Hematopoietic multipotent progenitor cell treated with erythropoietin and hydrocortisone succinate and interleukin-3 and kit ligand, for 15 days (in vitro differentiated cells): ENCODE data around the gene CCDC6.
"Not testable (repeated sequence)": the region's sequence is repeated elsewhere in the genome, so short reads cannot be mapped to it uniquely, and the experiment has no call there.

Experiments
- DNase-seq: peaks from one replicate; pipeline ENCODE4 v3.0.0-alpha.2; 2015; ENCODE audit warnings: low spot score

Gene CCDC6

DNA sequence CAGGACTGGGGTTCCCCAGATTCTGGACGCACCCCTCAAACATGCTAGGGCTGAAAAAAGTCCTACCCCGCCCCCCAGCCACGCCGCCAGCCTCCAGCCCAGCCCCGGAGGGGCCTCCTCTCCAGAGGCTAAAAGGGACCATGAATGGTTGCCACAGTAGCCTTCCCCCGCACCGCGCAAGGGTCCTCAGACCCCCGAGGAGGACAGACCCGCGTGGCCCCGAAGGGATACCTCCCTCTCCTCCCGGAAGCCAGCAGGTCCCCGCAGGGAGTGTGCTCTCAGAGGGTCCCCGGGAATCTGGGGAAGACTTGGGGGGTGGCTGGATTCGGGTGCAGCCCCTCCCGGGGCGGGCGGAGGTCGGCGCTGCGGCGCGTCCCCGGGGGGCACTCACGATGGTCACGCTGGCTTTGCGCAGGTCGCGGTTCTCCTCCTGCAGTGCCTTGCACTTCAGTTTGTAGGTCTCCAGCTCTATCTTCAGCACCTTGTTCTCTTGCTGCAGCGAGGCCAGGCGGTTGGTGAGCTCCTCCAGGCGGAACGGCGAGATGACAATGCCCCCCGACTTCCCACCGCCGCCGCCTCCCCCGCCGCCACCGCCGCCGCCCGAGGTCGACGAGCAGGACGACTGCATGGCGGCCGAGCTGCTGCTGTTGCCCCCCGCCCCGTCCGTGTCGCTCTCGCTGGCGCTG lies 482 bp downstream of the CCDC6 start:
- no peak for DNase-seq

DNA sequence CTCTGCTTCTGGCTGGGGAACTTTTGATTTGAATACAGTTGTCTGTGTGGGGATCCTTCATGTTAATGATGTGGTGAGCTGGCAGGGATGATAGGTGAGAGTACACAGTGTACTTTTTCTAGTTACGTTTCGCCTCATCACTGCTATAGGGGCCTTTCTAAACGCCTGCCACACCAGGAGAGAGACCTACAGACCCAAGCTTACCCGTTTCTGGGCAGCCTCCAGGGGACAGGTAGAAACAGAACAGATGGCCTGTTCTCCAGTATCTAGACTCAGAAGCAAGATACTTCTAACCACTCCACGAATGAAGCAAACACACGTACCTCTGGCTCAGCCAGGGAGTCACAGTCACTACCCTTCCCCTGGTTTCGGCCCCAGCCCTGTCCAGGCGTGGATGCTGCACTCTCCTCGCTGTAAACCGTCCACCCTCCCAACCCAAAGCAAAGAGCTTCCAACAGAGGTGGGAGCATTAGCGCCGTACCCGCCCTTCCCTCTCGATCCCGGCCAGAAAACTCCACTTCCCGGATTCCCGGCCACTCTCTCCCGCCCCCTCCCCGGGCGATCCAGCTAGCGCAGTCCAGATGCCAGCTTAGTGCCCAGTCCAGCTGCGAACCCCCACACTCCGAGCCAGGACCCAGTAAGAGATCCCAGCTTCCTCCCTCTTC lies 1.2 kb downstream of the CCDC6 start:
- no peak for DNase-seq

DNA sequence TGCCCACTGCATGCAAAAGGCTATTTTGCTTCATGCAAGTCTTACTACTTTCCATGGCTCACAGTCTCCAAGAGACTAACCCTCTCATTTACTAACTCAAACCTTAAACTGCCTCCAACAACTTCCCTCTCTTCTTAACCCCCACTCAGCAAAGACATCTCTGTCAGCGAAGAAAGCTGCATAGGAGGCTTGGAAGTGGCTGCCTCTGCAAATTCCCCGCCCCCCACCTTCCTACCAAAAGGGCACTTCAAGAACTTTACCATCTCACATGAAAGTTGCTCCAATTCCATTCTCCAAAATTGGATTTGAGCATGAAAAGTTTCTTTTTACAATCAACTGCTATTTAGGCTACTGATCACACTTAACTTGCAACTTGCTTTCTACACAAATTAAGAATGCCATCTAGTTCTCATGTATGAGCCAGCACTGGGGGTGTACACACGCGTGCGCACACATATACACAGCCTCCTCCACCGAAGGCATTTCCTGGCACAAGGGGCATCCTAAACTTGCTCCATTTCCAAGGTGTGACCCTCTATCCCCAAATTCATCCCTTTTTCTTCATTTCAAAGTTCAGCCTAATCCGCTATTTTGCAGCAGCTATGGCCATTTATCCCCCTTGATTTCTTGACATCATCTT lies 1.8 kb downstream of the CCDC6 start:
- no peak for DNase-seq

DNA sequence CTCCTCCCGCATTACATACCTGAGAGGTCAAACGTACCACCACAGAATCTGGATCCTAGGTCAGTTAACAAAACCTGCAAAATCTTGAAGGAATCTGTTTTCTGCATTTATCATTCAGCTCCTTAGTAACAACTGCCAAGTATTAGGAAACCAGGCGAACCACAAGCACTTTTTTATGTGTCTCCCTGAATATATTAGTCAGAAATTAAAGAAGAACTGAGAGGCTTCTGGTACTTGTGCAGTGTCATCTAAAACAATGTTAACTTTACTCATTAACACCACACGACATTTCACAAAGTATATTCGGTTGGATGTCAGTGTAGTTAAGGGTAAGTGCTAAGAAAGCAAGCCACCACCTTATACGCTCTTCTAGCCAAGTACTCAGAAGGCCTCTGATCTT lies 2.5 kb downstream of the CCDC6 start:
- DNase-seq, result no peak

DNA sequence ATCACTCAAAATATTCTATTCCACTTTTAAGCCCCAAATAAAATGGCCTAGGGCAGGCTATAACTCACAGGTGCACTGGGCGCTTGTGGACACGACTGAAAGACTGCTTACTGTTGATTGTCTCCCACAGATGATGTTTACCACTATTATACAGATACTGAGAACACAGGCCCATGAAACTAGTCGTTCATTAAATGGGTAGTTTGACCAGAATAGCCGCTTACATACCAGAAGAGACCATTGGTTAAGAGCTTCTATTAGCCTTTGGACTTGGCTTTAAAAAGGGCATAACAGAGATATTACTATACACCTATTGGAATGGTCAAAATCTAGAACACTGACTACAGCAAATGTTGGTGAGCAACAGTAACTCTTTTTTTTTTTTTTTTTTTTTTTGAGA lies 4.3 kb downstream of the CCDC6 start:
- no peak for DNase-seq

DNA sequence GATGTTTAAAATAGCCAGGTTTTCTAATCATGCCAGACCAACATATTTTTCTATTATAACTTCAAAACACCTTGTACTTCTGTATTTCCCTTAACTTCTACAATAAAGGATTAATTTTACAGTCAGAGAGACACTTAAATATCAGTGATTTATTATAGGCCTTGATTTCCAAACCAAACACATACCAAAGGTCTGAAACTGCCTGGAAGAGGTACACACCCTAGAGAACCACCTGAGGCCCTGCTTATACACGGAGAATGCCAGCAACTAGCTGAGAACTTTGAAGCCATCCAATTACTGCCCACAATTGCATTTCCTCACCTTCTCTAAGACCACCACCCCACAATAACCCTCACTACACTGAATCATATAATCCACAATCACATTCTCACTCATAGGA lies 4.9 kb downstream of the CCDC6 start:
- no peak for DNase-seq

DNA sequence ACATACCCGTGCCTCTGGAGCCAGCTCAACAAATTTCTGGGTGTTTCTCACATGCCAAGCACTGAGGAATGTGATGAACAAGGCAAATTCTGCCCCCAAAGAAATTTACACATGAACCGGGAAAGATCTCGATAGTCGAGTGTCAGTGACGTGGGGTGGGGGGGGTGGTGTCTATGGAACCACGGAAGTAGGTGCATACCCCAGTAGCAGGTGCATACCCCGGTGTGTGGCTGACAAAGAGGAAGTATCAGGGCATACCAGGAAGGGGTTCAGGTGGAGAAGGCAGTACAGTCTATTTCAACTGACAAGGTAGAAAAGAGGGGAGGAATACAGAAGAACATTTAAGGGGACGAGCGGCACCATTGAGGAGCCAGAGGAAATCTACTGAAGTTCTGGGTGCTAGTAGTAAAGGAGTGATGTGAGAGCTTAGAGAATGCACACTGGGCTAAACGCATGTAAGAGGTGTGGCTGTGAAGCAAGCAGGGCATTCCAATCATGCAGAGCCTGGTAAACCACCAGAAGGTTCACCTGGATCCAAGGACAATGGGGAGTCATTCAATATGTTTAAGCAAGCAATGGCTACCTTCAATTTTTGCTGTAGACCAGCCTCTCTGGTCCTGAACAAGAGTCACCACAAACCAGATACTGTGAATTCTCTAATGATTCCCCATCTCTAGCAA lies 6.2 kb downstream of the CCDC6 start:
- DNase-seq, result no peak

DNA sequence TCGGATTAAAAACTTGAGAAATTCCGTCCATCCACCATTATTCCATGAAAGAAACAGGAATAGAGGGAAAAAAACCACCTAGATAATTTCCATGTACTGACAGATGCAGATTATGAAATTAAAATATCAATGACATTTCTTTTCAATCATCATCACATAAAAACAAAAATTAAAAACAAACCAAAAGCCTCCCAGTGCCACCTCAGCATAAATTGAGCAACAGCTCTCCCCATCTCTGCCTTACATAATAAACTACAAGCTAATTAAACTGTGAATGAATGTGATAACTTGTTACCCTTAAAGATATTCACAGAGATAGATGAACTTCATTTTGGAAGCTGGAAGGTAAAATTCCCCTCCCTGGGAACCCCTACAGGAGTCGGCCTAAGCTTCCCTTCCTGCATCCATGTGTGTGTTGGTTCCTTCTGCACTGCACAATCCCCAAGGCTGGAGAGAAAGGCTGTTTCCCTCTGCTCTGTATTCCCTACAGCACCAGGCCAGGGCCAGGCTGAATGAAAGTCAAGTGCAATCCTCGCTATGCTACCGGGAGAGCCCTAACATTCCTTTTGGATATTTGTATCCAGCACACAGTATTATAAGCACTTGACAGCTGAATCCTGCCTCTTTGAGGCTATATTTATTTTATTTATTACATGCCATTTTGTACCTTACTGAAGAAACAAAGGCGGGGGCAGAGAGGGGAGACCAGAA lies 8.1 kb downstream of the CCDC6 start:
- no peak for DNase-seq

DNA sequence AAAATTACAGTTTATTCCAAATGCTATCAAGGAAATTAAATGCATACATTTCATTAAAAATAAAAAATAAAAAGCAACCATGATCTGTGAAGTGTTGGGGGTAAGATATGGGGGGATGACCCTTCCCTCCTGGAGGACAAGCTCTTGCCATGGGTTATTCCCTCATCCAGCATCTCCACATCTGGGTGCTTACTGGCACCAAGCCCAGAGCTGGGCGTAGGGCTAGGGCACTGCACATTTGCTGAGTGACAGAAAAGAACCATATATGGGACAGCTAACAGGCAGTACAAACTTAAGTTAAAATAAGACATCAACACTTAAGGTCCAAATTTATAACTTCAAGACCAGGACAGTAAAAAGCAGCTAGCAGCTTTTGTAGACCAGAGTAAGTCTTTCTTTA lies 10.2 kb downstream of the CCDC6 start:
- peak; percentile 70 for DNase-seq

DNA sequence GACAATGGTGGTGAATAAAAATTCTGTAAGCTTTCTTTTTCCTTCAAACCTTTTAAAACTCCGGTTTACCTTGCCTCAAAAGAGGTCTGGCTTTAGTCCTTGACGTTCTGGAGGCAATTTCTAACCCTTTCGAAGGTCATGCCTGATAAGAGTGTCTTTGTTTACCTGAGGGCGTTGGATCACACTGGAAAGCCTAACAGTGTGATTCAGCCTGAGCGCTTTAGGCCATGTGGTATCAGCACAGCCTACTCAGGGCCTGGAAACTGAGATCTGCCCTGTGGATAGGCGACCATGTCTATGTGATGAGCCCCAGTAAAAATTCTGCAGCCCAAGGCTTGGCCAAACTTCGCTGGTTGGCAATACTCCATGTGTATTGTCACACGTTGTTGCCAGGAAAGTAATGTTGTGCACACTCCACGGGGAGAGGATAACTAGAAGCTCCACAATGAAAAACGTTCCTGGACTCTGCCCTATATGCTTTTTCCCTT lies 10.7 kb downstream of the CCDC6 start:
- no peak for DNase-seq

DNA sequence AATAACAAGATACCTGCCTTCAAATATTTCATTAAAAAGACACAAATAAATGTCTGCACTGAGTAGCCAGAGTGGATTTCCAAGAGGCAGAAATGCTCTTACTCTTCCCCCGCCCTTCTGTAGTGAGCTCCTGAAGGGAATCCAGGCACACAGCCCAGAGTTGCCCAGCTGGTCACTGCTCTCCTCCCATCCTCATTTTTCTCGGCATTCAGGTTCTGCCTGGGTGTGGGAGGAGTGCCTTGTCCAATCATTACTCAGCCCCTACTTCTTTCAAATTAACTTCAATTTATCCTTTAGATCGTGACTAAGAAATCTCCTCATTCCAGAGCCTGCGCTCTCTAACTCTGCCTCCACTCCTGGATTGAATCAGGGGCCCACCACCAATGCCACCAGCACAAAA lies 12.2 kb downstream of the CCDC6 start:
- no peak for DNase-seq

DNA sequence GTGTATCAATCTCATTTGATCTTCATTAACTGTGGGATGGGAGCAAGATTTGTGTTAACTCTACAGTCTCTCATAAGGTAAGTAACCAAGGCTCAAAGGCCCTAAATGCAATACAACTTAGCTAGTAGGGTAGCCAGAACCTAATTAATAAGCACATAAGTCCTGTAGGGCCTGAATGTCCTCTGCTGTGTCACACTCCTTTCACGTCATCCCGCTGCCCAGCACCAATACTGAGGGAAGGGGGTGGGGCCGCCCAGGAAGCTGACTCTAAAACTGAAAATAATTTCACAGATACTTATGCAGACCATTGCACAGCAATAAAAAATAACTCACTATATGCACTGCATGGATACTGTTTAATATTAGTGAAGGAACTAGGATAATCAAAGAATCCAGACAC lies 13.7 kb downstream of the CCDC6 start:
- DNase-seq, result no peak

DNA sequence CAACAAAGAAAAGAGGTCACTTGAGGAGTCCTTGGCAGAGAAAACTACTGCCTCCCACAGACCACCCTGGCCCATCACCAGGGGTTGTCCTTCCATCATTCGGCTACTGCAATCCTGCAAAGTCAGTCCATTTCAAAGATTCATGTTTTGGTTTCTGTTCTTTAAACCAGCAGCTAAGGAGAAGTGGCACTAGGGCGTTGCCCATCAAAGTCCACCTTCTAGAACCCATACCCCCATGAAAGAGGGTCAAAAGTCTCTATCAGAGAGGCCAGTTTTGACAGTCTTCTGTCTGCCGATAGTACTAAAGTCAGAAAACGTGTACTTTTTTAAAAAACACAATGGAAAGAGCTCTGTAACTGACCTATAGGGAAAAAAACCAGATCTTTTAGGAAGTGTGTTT lies 14.4 kb downstream of the CCDC6 start:
- no peak for DNase-seq

DNA sequence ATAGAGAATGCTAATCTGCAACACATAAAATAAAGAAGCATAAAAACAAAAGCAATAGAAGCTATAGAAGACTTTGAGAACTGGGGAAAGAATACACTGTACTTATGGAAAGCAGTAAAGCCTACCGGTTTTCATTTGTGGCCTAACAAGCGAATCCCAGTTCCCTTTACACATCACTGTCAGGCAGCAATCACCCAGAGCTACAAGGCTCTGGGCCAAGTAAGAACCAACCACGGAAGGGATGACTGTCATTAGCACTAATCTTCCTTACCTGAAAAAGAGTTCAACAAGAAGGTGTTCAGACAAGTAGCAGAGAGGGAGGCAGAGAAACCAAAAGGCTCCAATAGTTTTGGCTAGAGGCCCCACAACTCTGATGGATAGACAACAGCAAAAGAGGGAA lies 15.0 kb downstream of the CCDC6 start:
- DNase-seq, result no peak

DNA sequence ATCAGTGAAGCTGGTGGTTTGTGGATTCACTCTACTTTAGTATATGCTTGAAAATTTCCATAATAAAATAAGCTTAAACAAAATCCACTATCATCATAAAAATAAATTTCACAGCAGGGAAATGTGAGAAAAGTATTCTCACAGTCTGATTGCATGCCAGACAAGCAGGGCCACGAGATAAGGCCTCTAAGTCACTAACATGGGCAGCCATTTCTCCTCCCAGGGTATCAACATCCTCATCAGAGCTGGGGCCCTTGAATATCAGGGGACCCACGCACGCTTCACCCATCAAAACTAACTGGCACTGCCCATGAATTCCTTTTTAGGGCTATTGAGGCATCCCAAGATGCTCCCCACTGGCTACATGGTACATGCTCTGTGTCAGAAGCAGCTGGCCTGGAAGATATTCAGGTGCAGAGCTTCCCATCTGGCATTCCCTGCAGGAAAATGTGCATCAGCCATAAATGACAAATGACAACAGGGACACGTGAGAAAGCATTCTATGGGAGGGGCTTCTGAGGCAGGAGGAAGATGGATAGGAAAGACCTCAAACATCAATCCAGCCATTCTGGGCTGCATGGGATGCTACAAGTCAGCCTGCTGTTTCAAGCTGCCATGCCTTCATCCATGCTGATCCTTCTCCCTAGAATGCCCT lies 17.4 kb downstream of the CCDC6 start:
- DNase-seq, result no peak

DNA sequence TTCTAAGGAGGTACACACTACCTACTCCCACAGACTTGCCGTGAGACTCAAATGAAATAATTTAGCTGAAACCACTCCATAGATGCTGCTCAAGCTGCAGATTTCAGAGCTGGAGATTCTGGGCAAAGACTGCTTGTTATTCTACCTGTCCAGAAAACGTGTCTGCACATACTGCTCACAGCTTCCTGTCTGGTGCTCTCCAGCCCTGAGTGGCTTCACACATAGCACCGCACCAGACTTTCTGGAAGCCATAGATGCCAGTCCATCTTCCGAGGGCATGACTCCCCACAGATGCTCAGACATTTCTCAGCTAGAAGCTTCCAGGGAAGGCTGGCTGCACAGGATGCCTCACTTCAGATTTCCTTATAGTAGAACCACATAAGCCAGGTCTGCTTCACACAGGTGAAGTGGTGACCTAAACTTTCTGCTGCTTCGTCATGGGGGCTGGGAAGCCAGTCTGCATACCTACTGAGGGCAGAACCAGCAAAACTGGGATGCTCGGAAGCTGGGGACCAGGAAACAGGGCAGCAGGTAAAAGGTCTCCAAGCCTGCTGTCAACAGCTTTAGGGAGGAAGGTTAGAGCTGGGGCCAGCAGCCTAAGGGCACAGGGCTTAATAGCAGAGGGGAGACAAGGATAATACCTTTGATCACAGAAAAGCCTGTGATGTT lies 18.2 kb downstream of the CCDC6 start:
- DNase-seq, result no peak

DNA sequence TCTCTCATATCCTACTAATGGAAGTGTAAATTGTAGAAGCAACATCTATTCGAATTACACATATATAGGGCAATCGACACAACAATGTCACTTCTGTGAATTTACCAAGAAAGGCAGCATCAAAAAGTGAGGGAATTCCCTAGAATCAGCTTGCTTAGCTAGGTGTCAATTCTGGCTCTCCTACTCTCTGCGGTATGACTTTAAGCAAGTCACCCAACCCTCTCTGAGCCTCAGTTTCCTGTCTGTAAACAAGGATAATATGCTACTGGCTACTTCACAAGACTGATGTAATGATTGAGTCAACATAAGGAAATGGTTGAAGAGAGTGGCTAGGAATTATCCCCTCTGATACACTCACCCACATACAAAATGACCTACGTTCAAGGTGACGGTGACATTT lies 19.4 kb downstream of the CCDC6 start:
- DNase-seq, result no peak

DNA sequence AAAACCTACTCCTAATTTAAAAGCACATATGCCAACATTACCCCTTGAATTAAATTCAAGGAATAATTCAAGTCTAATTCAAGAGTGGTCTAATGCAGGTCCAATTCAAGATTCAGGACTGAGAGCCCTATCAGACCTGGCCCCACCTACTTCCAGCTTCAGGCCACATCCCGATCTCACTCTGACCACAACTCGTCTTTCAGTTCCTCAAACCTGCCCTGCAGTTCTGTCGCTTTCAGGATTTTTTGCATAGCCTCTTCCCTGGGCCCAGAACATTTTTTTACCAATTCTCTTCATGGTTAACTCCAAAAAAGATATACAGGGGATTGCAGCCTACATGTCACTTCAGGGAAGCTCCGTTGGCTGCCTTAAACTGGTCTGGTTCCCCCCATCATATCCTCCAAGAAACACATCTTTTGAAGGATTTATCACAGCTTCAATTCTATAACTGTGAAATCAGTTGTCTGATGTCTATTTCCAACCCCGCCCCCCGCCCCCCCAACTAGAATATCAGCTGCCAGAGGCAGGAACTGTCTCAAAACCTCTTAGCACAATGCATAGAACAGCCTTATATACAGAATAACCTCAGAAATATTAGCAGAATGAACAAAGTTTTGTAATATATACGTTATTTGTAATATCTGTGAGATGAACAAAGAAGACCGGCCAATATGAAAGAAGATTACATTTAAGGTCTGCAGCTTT lies 20.8 kb downstream of the CCDC6 start:
- DNase-seq, result no peak

DNA sequence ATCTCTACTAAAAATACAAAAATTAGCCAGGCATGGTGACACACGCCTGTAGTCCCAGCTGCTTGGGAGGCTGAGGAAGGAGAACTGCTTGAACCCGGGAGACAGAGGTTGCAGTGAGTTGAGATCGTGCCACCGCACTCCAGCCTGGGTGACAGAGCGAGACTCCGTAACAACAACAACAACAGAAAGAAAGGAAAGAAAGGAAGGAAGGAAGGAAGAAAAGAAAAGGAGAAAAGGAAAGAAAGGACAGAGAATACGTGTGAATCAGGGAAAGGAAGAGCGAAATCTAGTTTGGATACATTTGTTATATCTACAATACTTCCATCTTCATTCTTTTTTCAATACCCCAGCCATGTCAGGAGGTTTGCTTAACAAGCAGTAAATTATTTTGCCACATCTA lies 21.5 kb downstream of the CCDC6 start:
- not testable (repeated sequence) for DNase-seq

DNA sequence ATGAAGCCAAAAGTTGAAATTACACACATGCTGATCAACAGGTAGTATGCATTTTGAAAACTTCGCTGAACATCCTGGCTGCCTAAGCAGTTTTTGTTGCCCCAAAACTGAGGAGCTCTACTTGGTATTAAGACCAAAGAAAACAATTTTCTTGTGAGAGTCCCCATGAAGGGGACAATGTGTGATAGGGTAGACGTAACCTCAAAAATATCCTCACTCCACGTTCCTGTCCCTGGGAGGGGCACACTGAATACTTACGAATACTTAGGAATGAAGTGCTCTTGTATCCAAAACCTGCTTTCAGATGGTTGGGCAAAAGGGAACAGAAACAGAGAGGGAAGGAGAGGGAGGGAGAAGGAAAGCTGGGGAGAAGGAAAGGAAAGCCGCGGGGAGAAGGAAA lies 24.7 kb downstream of the CCDC6 start:
- no peak for DNase-seq
